H9 (cell line): ENCODE measurements around the gene MRGPRG. TPM values are rescaled to one million over a fixed set of nuclear protein-coding genes. Genes with fewer than 3 reads are reported as not detected.

Experiments
- DNase-seq: peaks from one replicate; pipeline ENCODE4 v3.0.0-alpha.2; 2017
- H2AFZ ChIP-seq: one replicate; pipeline ENCODE4 v1.6.1; 2013; ENCODE audit warnings: mild to moderate bottlenecking, low read length, control low read depth, moderate library complexity
- H2AK5ac ChIP-seq: 2 replicates; pipeline ENCODE4 v1.6.1; 2013; ENCODE audit warnings: low read length, control low read depth, mixed read lengths; ENCODE audit not compliant: insufficient read length
- H2BK120ac ChIP-seq: one replicate; pipeline ENCODE4 v1.6.1; 2013; ENCODE audit warnings: low read depth, mild to moderate bottlenecking, low read length, control low read depth, inconsistent platforms; ENCODE audit not compliant: poor library complexity, severe bottlenecking
- H2BK12ac ChIP-seq: 2 replicates; pipeline ENCODE4 v1.6.1; 2013; ENCODE audit warnings: low read length, control low read depth, mixed read lengths, low read depth; ENCODE audit not compliant: insufficient read length
- H2BK15ac ChIP-seq: 2 replicates; pipeline ENCODE4 v1.6.1; 2013; ENCODE audit warnings: low read depth, low read length, control low read depth
- H2BK20ac ChIP-seq: one replicate; pipeline ENCODE4 v1.6.1; 2013; ENCODE audit warnings: low read depth, mild to moderate bottlenecking, low read length, control low read depth, inconsistent platforms; ENCODE audit not compliant: poor library complexity, severe bottlenecking
- H2BK5ac ChIP-seq: 2 replicates; pipeline ENCODE4 v1.6.1; 2013; ENCODE audit warnings: low read length, control low read depth, mixed read lengths; ENCODE audit not compliant: insufficient read length
- H3K14ac ChIP-seq: 2 replicates; pipeline ENCODE4 v1.6.1; 2013; ENCODE audit warnings: low read length, control low read depth; ENCODE audit not compliant: insufficient read depth
- H3K18ac ChIP-seq: 2 replicates; pipeline ENCODE4 v1.6.1; 2013; ENCODE audit warnings: low read depth, mild to moderate bottlenecking, mixed read lengths, low read length, control low read depth; ENCODE audit not compliant: insufficient read length
- H3K23ac ChIP-seq: 2 replicates; pipeline ENCODE4 v1.6.1; 2013; ENCODE audit warnings: low read length, control low read depth, mixed read lengths, low read depth; ENCODE audit not compliant: insufficient read length
- H3K23me2 ChIP-seq: 2 replicates; pipeline ENCODE4 v1.6.1; 2013; ENCODE audit warnings: low read depth, mild to moderate bottlenecking, mixed read lengths, low read length, control low read depth; ENCODE audit not compliant: insufficient read length, poor library complexity, severe bottlenecking
- H3K27ac ChIP-seq: 2 replicates; pipeline ENCODE4 v1.5.1; 2013; ENCODE audit warnings: low read length, control low read depth, mixed read lengths, low read depth; ENCODE audit not compliant: insufficient read length
- H3K27me3 ChIP-seq: 2 replicates; pipeline ENCODE4 v1.6.1; 2013; ENCODE audit warnings: low read length, control low read depth, inconsistent platforms; ENCODE audit not compliant: insufficient read depth
- H3K4ac ChIP-seq: 2 replicates; pipeline ENCODE4 v1.6.1; 2013; ENCODE audit warnings: low read depth, mild to moderate bottlenecking, control low read depth, inconsistent platforms, low read length, moderate library complexity
- H3K4me1 ChIP-seq: 2 replicates; pipeline ENCODE4 v1.6.1; 2013; ENCODE audit warnings: low read length, control low read depth, inconsistent platforms; ENCODE audit not compliant: insufficient read depth
- H3K4me2 ChIP-seq: 2 replicates; pipeline ENCODE4 v1.6.1; 2013; ENCODE audit warnings: low read length, control low read depth, mixed read lengths; ENCODE audit not compliant: insufficient read length, insufficient read depth
- H3K56ac ChIP-seq: 2 replicates; pipeline ENCODE4 v1.6.1; 2013; ENCODE audit warnings: low read depth, mild to moderate bottlenecking, mixed read lengths, low read length, control low read depth; ENCODE audit not compliant: insufficient read length
- H3K79me1 ChIP-seq: 2 replicates; pipeline ENCODE4 v1.6.1; 2013; ENCODE audit warnings: low read depth, mild to moderate bottlenecking, moderate library complexity, low read length, control low read depth, inconsistent platforms; ENCODE audit not compliant: insufficient read depth, poor library complexity, severe bottlenecking
- H3K79me2 ChIP-seq: 2 replicates; pipeline ENCODE4 v1.6.1; 2013; ENCODE audit warnings: low read length, control low read depth, inconsistent platforms; ENCODE audit not compliant: insufficient read depth
- H3K9ac ChIP-seq: 2 replicates; pipeline ENCODE4 v1.6.1; 2013; ENCODE audit warnings: low read length, control low read depth, mixed read lengths; ENCODE audit not compliant: insufficient read length; ENCODE audit errors: extremely low read depth
- H3K9me3 ChIP-seq: one replicate; pipeline ENCODE4 v1.6.1; 2013; ENCODE audit warnings: low read depth, low read length, inconsistent platforms; ENCODE audit not compliant: control insufficient read depth
- H3T11ph ChIP-seq: one replicate; pipeline ENCODE4 v1.6.1; 2013; ENCODE audit warnings: mild to moderate bottlenecking, low read length, control low read depth, inconsistent platforms
- H4K20me1 ChIP-seq: one replicate; pipeline ENCODE4 v1.6.1; 2013; ENCODE audit not compliant: control insufficient read depth, insufficient read length, insufficient read depth
- H4K5ac ChIP-seq: 2 replicates; pipeline ENCODE4 v1.6.1; 2013; ENCODE audit warnings: low read depth, mild to moderate bottlenecking, mixed read lengths, low read length, control low read depth; ENCODE audit not compliant: insufficient read length
- H4K8ac ChIP-seq: replicated peaks from 2 replicates; pipeline ENCODE4 v1.6.1; 2013; ENCODE audit warnings: low read length, control low read depth, mixed read lengths, low read depth; ENCODE audit not compliant: insufficient read length
- H4K91ac ChIP-seq: 2 replicates; pipeline ENCODE4 v1.6.1; 2013; ENCODE audit warnings: low read depth, mild to moderate bottlenecking, moderate library complexity, mixed read lengths, low read length, control low read depth; ENCODE audit not compliant: insufficient read length
- H3K27ac Mint-ChIP-seq, 3 experiments: 2 replicates in 2 of 3; 3 replicates in 1 of 3; pipeline ENCODE4 v1.8.0; 2020 to 2021; ENCODE audit warnings: mixed read lengths in 3 of 3, mild to moderate bottlenecking in 1 of 3, moderate library complexity in 1 of 3
- H3K27me3 Mint-ChIP-seq: 2 replicates; pipeline ENCODE4 v1.8.0; 2021; ENCODE audit warnings: low read depth, mild to moderate bottlenecking, moderate library complexity, mixed read lengths
- H3K36me3 Mint-ChIP-seq, 3 experiments: 2 replicates in 2 of 3; 3 replicates in 1 of 3; pipeline ENCODE4 v1.8.0; 2020 to 2021; ENCODE audit warnings: low read depth in 3 of 3, mixed read lengths in 3 of 3; ENCODE audit not compliant: insufficient read depth in 1 of 3
- H3K4me1 Mint-ChIP-seq, 2 experiments: 2 replicates each; pipeline ENCODE4 v1.8.0; 2020; ENCODE audit warnings: mixed read lengths in 2 of 2
- H3K4me3 Mint-ChIP-seq, 2 experiments: 2 replicates in 1 of 2; 3 replicates in 1 of 2; pipeline ENCODE4 v1.8.0; 2020 to 2021; ENCODE audit warnings: mild to moderate bottlenecking in 2 of 2, mixed read lengths in 2 of 2, moderate library complexity in 1 of 2
- H3K9me3 Mint-ChIP-seq, 2 experiments: 2 replicates in 1 of 2; 3 replicates in 1 of 2; pipeline ENCODE4 v1.8.0; 2020; ENCODE audit warnings: mild to moderate bottlenecking in 2 of 2, mixed read lengths in 2 of 2, moderate library complexity in 1 of 2
- CTCF ChIP-seq: fragments of 200-600 bp; sonication (generic); conservative IDR thresholded peaks from 3 replicates; pipeline ENCODE4 v1.8.0; 2021; ENCODE audit warnings: antibody characterized with exemption, mild to moderate bottlenecking
- WGBS: extraction: QIAGEN DNeasy Blood & Tissue Kit; methylation state at CpG from one replicate; pipeline ENCODE4 v1.1.7; 2013; ENCODE audit warnings: missing lambda C conversion rate, low lambda C conversion rate, mixed read lengths; ENCODE audit not compliant: insufficient read length; ENCODE audit errors: extremely low coverage; 5-methylcytosine and 5-hydroxymethylcytosine counted together
- total RNA-seq: library from RNA; stranded (reverse); gene quantifications from 2 replicates; pipeline ENCODE4 v1.2.1, GENCODE V29; 2021

Gene MRGPRG
- total RNA-seq, 1 experiment from 2014 or later = not detected

GRCh38 chr11:3182462-3182852 is 36.2 kb downstream of the MRGPRG start:
- H2BK20ac ChIP-seq = no peak overlapping the region
- H3K9me3 Mint-ChIP-seq = peaks cover 0 to 4% of the 10 kb centered on the region in 2 experiments; a peak in 1 of 5 replicates
- TF ChIP-seq CTCF = no peak
- no peak overlapping the region for H3K18ac ChIP-seq
- H3K27me3 ChIP-seq = no peaks in the 10 kb centered on the region
- no peak overlapping the region for H3K14ac ChIP-seq
- H3K36me3 Mint-ChIP-seq = peaks cover 0 to 3% (median 0%) of the 10 kb centered on the region in 3 experiments; a peak in 1 of 7 replicates
- no peak overlapping the region for H2AFZ ChIP-seq
- no peaks in the 10 kb centered on the region for H3K79me1 ChIP-seq
- no peak overlapping the region for H3K9ac ChIP-seq
- H3K79me2 ChIP-seq = no peaks in the 10 kb centered on the region
- H4K8ac ChIP-seq = no peak overlapping the region
- H2AK5ac ChIP-seq = no peak overlapping the region
- H3K56ac ChIP-seq = no peak overlapping the region
- no peaks in the 10 kb centered on the region for H3K9me3 ChIP-seq
- H2BK15ac ChIP-seq = no peak overlapping the region
- no peaks in the 10 kb centered on the region for H3K23me2 ChIP-seq
- H2BK12ac ChIP-seq = no peak overlapping the region
- no peak overlapping the region for H3T11ph ChIP-seq
- H4K91ac ChIP-seq = no peak overlapping the region
- H3K23ac ChIP-seq = no peak overlapping the region
- no peak overlapping the region for H3K4me2 ChIP-seq
- no peak overlapping the region for H3K4me3 Mint-ChIP-seq
- no peak overlapping the region for H3K27ac ChIP-seq
- no peak overlapping the region for H3K4ac ChIP-seq
- peaks cover 12% of the 10 kb centered on the region for H3K27me3 Mint-ChIP-seq
- WGBS = no CpG with 5 or more reads among the region's 4 CpGs
- H3K4me1 Mint-ChIP-seq = peaks cover 1 to 8% of the 10 kb centered on the region in 2 experiments
- H2BK5ac ChIP-seq = no peak overlapping the region
- no peak overlapping the region for H4K5ac ChIP-seq
- no peak for DNase-seq
- no peaks in the 10 kb centered on the region for H4K20me1 ChIP-seq
- no peak overlapping the region for H3K27ac Mint-ChIP-seq
- H3K4me1 ChIP-seq = no peaks in the 10 kb centered on the region
- H2BK120ac ChIP-seq = no peak overlapping the region
